OCI-LY7 (cell line): Measurements from ENCODE around the gene LSS. TPM values are rescaled to one million over a fixed set of nuclear protein-coding genes. Genes with fewer than 3 reads are reported as not detected.

Experiments used
- BruUV-seq: library from RNA; stranded (reverse); fragments of 400-500 nt; replicated peaks from 2 replicates; lab custom pipeline; 2021; lab: Mats Ljungman, UMichigan
- CTCF ChIA-PET: fragments of 300-600 bp; sonication (Branson Sonifier 250); formaldehyde crosslinking; loops from one replicate; lab custom pipeline; 2022; ENCODE audit warnings: antibody characterized with exemption; ENCODE audit not compliant: unreplicated experiment; lab: Charles Lee
- POLR2A ChIA-PET: fragments of 300-600 bp; sonication (Branson Sonifier 250); formaldehyde crosslinking; loops from one replicate; lab custom pipeline; 2022; ENCODE audit warnings: antibody characterized with exemption; lab: Charles Lee
- DNase-seq: peaks from one replicate; pipeline ENCODE4 v3.0.0-alpha.2; 2015; ENCODE audit warnings: low spot score
- H2AFZ ChIP-seq: fragments of 200-600 bp; sonication (generic), shearing (Covaris generic); 2 replicates; pipeline ENCODE4 v1.6.1; 2014; ENCODE audit warnings: mild to moderate bottlenecking, antibody characterized with exemption, low read length, moderate library complexity
- H3K27ac ChIP-seq: fragments of 200-600 bp; sonication (generic); 2 replicates; pipeline ENCODE4 v1.5.1; 2014; ENCODE audit warnings: mixed run types, low read depth, mild to moderate bottlenecking, moderate library complexity, low read length, inconsistent platforms; ENCODE audit not compliant: poor library complexity, severe bottlenecking
- H3K36me3 ChIP-seq: fragments of 200-600 bp; sonication (generic); 2 replicates; pipeline ENCODE4 v1.6.1; 2014; ENCODE audit warnings: mild to moderate bottlenecking, antibody characterized with exemption, low read length, moderate library complexity, mixed read lengths; ENCODE audit not compliant: insufficient read depth
- H3K4me1 ChIP-seq: fragments of 200-600 bp; sonication (generic); 2 replicates; pipeline ENCODE4 v1.5.1; 2014; ENCODE audit warnings: mild to moderate bottlenecking, low read length; ENCODE audit not compliant: insufficient read depth, poor library complexity, severe bottlenecking
- H3K4me2 ChIP-seq: fragments of 200-600 bp; sonication (generic); 2 replicates; pipeline ENCODE4 v1.6.1; 2014; ENCODE audit warnings: mild to moderate bottlenecking, low read length
- H3K4me3 ChIP-seq: fragments of 200-600 bp; sonication (generic); 2 replicates; pipeline ENCODE4 v1.5.1; 2014; ENCODE audit warnings: mild to moderate bottlenecking, low read depth, low read length; ENCODE audit not compliant: poor library complexity, severe bottlenecking
- H3K79me2 ChIP-seq: fragments of 200-600 bp; sonication (generic); 2 replicates; pipeline ENCODE4 v1.6.1; 2016; ENCODE audit warnings: low read depth, mild to moderate bottlenecking, low read length, moderate library complexity, mixed read lengths; ENCODE audit not compliant: insufficient read depth
- H3K9me2 ChIP-seq: fragments of 200-600 bp; sonication (generic); 2 replicates; pipeline ENCODE4 v1.6.1; 2016; ENCODE audit warnings: mild to moderate bottlenecking, low read length, mixed read lengths; ENCODE audit not compliant: insufficient read depth
- H3K9me3 ChIP-seq: fragments of 200-600 bp; sonication (generic); 2 replicates; pipeline ENCODE4 v1.6.1; 2014; ENCODE audit warnings: mild to moderate bottlenecking, mixed run types, low read length, mixed read lengths
- H4K20me1 ChIP-seq: fragments of 200-600 bp; sonication (generic); 2 replicates; pipeline ENCODE4 v1.6.1; 2014; ENCODE audit warnings: mild to moderate bottlenecking, antibody characterized with exemption, low read length, moderate library complexity, mixed read lengths; ENCODE audit not compliant: insufficient read depth
- EZH2phosphoT487 ChIP-seq: fragments of 200-600 bp; sonication (generic); IDR thresholded peaks from 2 replicates; pipeline ENCODE4 v1.6.1; 2018; ENCODE audit warnings: low read depth, borderline replicate concordance, mild to moderate bottlenecking, mixed run types, antibody characterized with exemption, low read length, moderate library complexity, mixed read lengths
- intact Hi-C: fragments of 100-400 bp; cut with micrococcal nuclease; formaldehyde crosslinking; loops from one replicate; pipeline ENCODE4 v1.10.0; 2022; ENCODE audit not compliant: unreplicated experiment
- total RNA-seq, 2 experiments: library from RNA; depleted of rRNA in 1 of 2; stranded (reverse); fragments of >200 nt in 1 of 2; shearing (Covaris generic) in 1 of 2; gene quantifications; 2 replicates each; pipeline ENCODE4 v1.2.3, GENCODE V29; 2014 to 2022
- TF ChIP-seq, protein P1 (sequence below): fragments of 200-600 bp; sonication (generic); conservative IDR thresholded peaks from 2 replicates; pipeline ENCODE4 v1.5.1; 2014; ENCODE audit warnings: mild to moderate bottlenecking, antibody characterized with exemption, low read length, moderate library complexity, mixed read lengths

The LSS gene
- total RNA-seq, 2 experiments from 2014 or later, result 45.4 to 137 TPM

DNA sequence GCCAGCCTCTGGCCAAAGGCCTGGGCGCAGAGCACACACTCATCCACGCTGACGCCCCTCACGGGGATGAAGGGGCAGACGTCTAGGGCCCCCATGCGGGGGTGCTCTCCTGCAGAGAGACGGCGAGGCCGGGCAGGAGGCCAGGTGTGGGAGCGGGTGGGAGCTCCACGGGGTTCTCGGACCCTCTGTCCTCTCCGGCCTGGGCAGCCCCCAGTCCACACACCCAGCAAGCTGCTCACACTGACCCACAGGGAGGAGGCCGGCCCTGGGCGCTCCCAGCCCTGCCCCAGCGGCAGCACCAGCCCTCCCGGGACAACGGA is 75.7 kb downstream of the LSS start:
- TF ChIP-seq, protein P1, sequence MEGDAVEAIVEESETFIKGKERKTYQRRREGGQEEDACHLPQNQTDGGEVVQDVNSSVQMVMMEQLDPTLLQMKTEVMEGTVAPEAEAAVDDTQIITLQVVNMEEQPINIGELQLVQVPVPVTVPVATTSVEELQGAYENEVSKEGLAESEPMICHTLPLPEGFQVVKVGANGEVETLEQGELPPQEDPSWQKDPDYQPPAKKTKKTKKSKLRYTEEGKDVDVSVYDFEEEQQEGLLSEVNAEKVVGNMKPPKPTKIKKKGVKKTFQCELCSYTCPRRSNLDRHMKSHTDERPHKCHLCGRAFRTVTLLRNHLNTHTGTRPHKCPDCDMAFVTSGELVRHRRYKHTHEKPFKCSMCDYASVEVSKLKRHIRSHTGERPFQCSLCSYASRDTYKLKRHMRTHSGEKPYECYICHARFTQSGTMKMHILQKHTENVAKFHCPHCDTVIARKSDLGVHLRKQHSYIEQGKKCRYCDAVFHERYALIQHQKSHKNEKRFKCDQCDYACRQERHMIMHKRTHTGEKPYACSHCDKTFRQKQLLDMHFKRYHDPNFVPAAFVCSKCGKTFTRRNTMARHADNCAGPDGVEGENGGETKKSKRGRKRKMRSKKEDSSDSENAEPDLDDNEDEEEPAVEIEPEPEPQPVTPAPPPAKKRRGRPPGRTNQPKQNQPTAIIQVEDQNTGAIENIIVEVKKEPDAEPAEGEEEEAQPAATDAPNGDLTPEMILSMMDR, result no peak
- no peak for TF ChIP-seq EZH2phosphoT487
- Histone ChIP-seq H3K9me2 (no peaks in the 10 kb centered on the region), H4K20me1 (no peaks in the 10 kb centered on the region), H3K4me1 (no peaks in the 10 kb centered on the region), H3K9me3 (no peaks in the 10 kb centered on the region), H2AFZ (no peak overlapping the region), H3K4me3 (no peak overlapping the region), H3K79me2 (no peaks in the 10 kb centered on the region), H3K4me2 (no peak overlapping the region), H3K36me3 (no peaks in the 10 kb centered on the region), H3K27ac (no peak overlapping the region)
- POLR2A ChIA-PET, result no interaction called here
- no TSS peak for BruUV-seq
- intact Hi-C loops, result no loop called here
- DNase-seq, result no peak
- CTCF ChIA-PET, result no interaction called here

DNA sequence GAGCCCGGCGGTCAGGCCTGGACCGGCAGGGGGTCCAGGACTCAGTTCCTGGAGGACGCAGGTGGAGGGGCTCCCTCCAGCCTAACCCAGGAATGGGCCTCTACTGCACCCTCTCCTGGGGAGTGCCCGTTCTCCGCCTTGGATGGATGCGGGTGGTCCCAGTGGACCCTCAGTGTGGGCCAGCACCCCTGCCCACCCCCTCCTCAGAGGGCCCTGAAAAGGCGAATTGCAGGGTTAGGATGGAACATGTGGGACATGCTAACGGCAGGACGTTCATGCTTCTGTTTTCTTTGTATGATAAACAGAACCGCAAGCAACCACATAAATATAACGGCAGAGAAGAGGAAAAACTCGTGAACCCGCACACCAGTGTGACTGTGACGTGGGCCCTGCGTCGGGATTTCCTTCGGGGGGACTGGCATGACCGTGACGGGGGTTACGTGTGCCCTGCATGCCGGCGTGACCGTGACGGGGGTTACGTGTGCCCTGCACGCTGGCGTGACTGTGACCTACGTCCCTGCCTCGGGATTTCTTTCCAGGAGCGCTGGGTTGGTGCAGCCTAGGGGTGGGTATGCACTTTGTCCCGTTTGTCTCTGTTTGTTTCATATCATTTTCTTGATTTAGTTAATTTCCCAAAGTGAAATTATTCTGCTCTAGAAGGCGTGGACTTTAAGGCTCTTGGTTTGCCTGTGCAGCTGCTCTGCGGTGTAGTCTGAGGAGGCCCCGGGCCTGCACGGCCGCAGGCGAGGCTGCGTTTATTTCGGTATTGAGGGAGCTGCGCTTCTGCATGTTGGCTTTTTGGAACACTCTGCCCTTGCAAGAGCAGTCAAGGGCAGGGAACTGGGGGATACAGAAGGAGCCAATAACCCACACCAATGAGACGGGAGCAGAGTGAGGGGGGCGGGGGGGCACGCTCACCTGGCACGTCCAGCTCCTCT is 76.3 kb downstream of the LSS start:
- Histone ChIP-seq H3K36me3 (no peaks in the 10 kb centered on the region), H3K4me2 (no peak overlapping the region), H4K20me1 (no peaks in the 10 kb centered on the region), H3K27ac (no peak overlapping the region), H2AFZ (no peak overlapping the region), H3K9me3 (no peaks in the 10 kb centered on the region), H3K4me1 (no peaks in the 10 kb centered on the region), H3K9me2 (no peaks in the 10 kb centered on the region), H3K79me2 (no peaks in the 10 kb centered on the region), H3K4me3 (no peak overlapping the region)
- no TSS peak for BruUV-seq
- POLR2A ChIA-PET, result no interaction called here
- DNase-seq, result no peak
- CTCF ChIA-PET, result no interaction called here
- intact Hi-C loops, result no loop called here
- TF ChIP-seq EZH2phosphoT487, result no peak
- TF ChIP-seq, protein P1, result no peak
